ENCODE measurements around the gene TPRG1L. TPM values are rescaled to one million over a fixed set of nuclear protein-coding genes. Genes with fewer than 3 reads are reported as not detected.

TPRG1L gene
- polyA plus RNA-seq, 1 donor, result 40.4 TPM

GRCh38 chr1:3660704-3661103 lies 35.9 kb downstream of the TPRG1L start:
- DNase-seq, result no peak

GRCh38 chr1:3661631-3662030 lies 36.8 kb downstream of the TPRG1L start:
- DNase-seq, result no peak

GRCh38 chr1:3662080-3662671 lies 37.4 kb downstream of the TPRG1L start:
- no peak for DNase-seq

- no peak for DNase-seq
These were observed 39.3 kb downstream of the TPRG1L start for GRCh38 chr1:3663999-3664699.

GRCh38 chr1:3664700-3665375 lies 40.0 kb downstream of the TPRG1L start:
- DNase-seq, result no peak

- no peak for DNase-seq
These were observed 43.3 kb downstream of the TPRG1L start for GRCh38 chr1:3668148-3668547.

- no peak for DNase-seq
These were observed 43.9 kb downstream of the TPRG1L start for GRCh38 chr1:3668585-3669300.

GRCh38 chr1:3669421-3669821 lies 44.6 kb downstream of the TPRG1L start:
- DNase-seq, result no peak

GRCh38 chr1:3669971-3670431 lies 45.2 kb downstream of the TPRG1L start:
- DNase-seq, result no peak

GRCh38 chr1:3670823-3671265 lies 46.0 kb downstream of the TPRG1L start:
- no peak for DNase-seq

GRCh38 chr1:3671371-3672180 lies 46.8 kb downstream of the TPRG1L start:
- DNase-seq, result no peak

- DNase-seq, result no peak
These were observed 47.6 kb downstream of the TPRG1L start for GRCh38 chr1:3672231-3672970.

GRCh38 chr1:3672971-3673361 lies 48.2 kb downstream of the TPRG1L start:
- no peak for DNase-seq

GRCh38 chr1:3673381-3674099 lies 48.7 kb downstream of the TPRG1L start:
- DNase-seq, result no peak

- no peak for DNase-seq
These were observed 49.6 kb downstream of the TPRG1L start for GRCh38 chr1:3674100-3675094.

- no peak for DNase-seq
These were observed 50.6 kb downstream of the TPRG1L start for GRCh38 chr1:3675436-3675835.

- no peak for DNase-seq
These were observed 52.0 kb downstream of the TPRG1L start for GRCh38 chr1:3676581-3677470.

GRCh38 chr1:3677484-3677883 lies 52.7 kb downstream of the TPRG1L start:
- DNase-seq, result no peak
